Nephron (organoid): ENCODE results near the gene OTULINL.

ENCODE experiments used
- H3K27ac Mint-ChIP-seq, 3 experiments: 2 replicates each; pipeline ENCODE4 v1.8.0; 2020; ENCODE audit warnings: mixed read lengths in 3 of 3, mild to moderate bottlenecking in 2 of 3, moderate library complexity in 1 of 3
- H3K27me3 Mint-ChIP-seq: 2 replicates; pipeline ENCODE4 v1.8.0; 2021; ENCODE audit warnings: low read depth, mild to moderate bottlenecking, moderate library complexity, mixed read lengths
- H3K36me3 Mint-ChIP-seq: 2 replicates; pipeline ENCODE4 v1.8.0; 2020; ENCODE audit warnings: low read depth, mixed read lengths
- H3K4me1 Mint-ChIP-seq: 2 replicates; pipeline ENCODE4 v1.8.0; 2020; ENCODE audit warnings: mixed read lengths
- H3K4me3 Mint-ChIP-seq, 3 experiments: 2 replicates each; pipeline ENCODE4 v1.8.0; 2020; ENCODE audit warnings: mild to moderate bottlenecking in 3 of 3, mixed read lengths in 3 of 3, moderate library complexity in 2 of 3
- H3K9me3 Mint-ChIP-seq: 2 replicates; pipeline ENCODE4 v1.8.0; 2020; ENCODE audit warnings: mixed read lengths
- TF ChIP-seq, protein P1 (sequence below), 3 experiments: fragments of 200-600 bp; sonication (generic); IDR thresholded peaks; one replicate each; pipeline ENCODE4 v1.5.0; 2021; ENCODE audit warnings: antibody characterized with exemption in 3 of 3; ENCODE audit not compliant: unreplicated experiment in 3 of 3

Gene OTULINL

GRCh38 chr5:14560091-14560595 lies 21.4 kb upstream of the OTULINL start:
- Mint-ChIP-seq H3K36me3 (no peaks in the 10 kb centered on the region), H3K27me3 (no peaks in the 10 kb centered on the region), H3K4me3 (no peak overlapping the region), H3K4me1 (peaks cover 5% of the 10 kb centered on the region), H3K9me3 (no peaks in the 10 kb centered on the region), H3K27ac (no peak overlapping the region)
- TF ChIP-seq, protein P1, sequence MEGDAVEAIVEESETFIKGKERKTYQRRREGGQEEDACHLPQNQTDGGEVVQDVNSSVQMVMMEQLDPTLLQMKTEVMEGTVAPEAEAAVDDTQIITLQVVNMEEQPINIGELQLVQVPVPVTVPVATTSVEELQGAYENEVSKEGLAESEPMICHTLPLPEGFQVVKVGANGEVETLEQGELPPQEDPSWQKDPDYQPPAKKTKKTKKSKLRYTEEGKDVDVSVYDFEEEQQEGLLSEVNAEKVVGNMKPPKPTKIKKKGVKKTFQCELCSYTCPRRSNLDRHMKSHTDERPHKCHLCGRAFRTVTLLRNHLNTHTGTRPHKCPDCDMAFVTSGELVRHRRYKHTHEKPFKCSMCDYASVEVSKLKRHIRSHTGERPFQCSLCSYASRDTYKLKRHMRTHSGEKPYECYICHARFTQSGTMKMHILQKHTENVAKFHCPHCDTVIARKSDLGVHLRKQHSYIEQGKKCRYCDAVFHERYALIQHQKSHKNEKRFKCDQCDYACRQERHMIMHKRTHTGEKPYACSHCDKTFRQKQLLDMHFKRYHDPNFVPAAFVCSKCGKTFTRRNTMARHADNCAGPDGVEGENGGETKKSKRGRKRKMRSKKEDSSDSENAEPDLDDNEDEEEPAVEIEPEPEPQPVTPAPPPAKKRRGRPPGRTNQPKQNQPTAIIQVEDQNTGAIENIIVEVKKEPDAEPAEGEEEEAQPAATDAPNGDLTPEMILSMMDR (IDR thresholded peaks at IDR 0.05; ENCODE audit: unreplicated experiment in 3 of 3): no peak

DNA sequence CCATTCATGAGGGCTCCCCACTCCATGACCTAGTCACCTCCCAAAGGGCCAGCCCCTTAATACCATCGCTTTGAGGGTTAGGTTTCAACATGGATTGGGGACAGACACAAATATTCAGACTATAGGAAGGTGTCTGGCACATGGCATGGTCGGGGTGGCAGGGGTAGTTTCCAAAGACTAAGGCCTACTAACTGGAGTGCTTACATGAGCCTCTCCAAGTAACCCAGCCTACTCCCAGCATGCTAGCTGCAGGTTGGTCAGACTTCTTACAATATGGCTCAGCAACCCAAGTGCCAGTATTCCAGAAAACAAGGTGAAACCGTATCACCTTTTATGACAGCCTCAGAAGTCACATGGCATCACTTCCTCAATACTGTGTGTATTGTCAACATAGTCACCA lies 19.9 kb upstream of the OTULINL start:
- Mint-ChIP-seq H3K4me1 (peaks cover 5% of the 10 kb centered on the region), H3K4me3 (no peak overlapping the region), H3K9me3 (peaks cover under 1% of the 10 kb centered on the region), H3K36me3 (no peaks in the 10 kb centered on the region), H3K27ac (no peak overlapping the region), H3K27me3 (no peaks in the 10 kb centered on the region)
- TF ChIP-seq, protein P1 (IDR thresholded peaks at IDR 0.05; ENCODE audit: unreplicated experiment in 3 of 3): no peak

GRCh38 chr5:14568333-14568732 lies 13.3 kb upstream of the OTULINL start:
- Mint-ChIP-seq H3K9me3 (peaks cover 10% of the 10 kb centered on the region), H3K27ac (no peak overlapping the region), H3K36me3 (no peaks in the 10 kb centered on the region), H3K27me3 (no peaks in the 10 kb centered on the region), H3K4me3 (no peak overlapping the region), H3K4me1 (no peaks in the 10 kb centered on the region)
- TF ChIP-seq, protein P1 (IDR thresholded peaks at IDR 0.05; ENCODE audit: unreplicated experiment in 3 of 3): no peak

DNA sequence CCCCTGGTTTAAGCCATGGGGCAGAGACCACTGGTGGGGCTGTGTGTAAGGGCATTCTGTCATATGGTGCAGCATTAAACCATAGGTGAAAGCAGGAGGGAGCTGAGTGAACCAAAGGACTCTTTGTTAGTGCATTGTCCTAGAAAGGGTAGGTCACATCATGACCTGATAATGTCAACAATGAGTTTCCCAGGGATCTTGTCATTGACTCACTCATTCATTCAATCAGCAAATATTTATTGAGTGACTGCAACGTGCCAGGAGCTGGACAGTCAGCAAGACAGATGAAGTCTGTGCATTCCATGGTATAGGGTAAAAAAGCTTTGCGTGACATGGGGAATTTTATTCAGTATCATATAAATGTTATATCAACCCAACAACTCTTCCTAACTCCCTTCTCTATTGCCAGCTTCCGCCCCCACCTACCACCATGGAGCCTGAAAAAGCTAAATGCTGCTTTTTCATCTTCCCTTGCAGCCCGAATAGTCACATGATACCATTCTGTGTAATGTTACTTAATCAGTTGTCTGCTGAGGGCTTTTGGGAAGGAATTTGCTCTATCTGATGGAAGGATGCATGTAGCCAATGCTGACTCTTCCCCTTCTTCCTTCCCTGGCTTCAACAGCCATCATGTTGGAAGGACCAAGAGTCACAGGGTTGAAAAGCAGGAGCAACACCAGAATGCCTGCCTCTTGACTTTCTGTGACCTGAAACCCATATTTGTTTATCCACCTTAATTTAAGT lies 11.5 kb upstream of the OTULINL start:
- Mint-ChIP-seq H3K4me3 (no peak overlapping the region), H3K36me3 (no peaks in the 10 kb centered on the region), H3K4me1 (no peaks in the 10 kb centered on the region), H3K27ac (no peak overlapping the region), H3K9me3 (peaks cover 10% of the 10 kb centered on the region), H3K27me3 (no peaks in the 10 kb centered on the region)
- TF ChIP-seq, protein P1 (IDR thresholded peaks at IDR 0.05; ENCODE audit: unreplicated experiment in 3 of 3): no peak

- Mint-ChIP-seq H3K9me3 (peaks cover 9% of the 10 kb centered on the region), H3K36me3 (no peaks in the 10 kb centered on the region), H3K27ac (no peak overlapping the region), H3K27me3 (no peaks in the 10 kb centered on the region), H3K4me3 (no peak overlapping the region), H3K4me1 (no peaks in the 10 kb centered on the region)
- TF ChIP-seq, protein P1 (IDR thresholded peaks at IDR 0.05; ENCODE audit: unreplicated experiment in 3 of 3): no peak
These were observed 9.7 kb upstream of the OTULINL start for GRCh38 chr5:14571901-14572300.

DNA sequence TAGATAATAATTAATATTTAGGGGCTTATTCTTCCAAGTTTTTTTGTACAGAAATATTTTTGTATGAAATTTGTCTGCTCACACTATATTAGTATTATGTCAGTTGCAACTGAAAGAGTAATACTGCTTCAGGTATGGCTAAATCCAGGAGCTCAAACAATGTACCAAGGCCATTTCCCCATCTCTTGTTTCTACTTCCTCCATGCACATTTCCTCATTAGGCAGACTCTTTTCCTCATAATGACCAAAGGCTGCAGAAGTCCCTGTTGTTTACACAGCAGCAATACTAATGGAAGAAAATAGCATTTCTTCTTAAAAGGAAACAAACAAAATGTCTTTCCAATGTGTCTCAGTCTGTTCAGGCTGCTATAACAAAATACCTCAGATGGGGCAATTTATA lies 9.2 kb upstream of the OTULINL start:
- H3K27ac Mint-ChIP-seq: no peak overlapping the region
- H3K9me3 Mint-ChIP-seq: peaks cover 5% of the 10 kb centered on the region
- TF ChIP-seq, protein P1 (IDR thresholded peaks at IDR 0.05; ENCODE audit: unreplicated experiment in 3 of 3): no peak
- H3K36me3 Mint-ChIP-seq: no peaks in the 10 kb centered on the region
- no peaks in the 10 kb centered on the region for H3K4me1 Mint-ChIP-seq
- no peak overlapping the region for H3K4me3 Mint-ChIP-seq
- H3K27me3 Mint-ChIP-seq: no peaks in the 10 kb centered on the region
